RPMI7951 (cell line): ENCODE data around the gene SUN1. TPM values are rescaled to one million over a fixed set of nuclear protein-coding genes. Genes with fewer than 3 reads are reported as not detected.
A peak's percentile ranks its signal among the peaks of the same experiment; 100 is the strongest.
"Not testable (repeated sequence)": the region's sequence is repeated elsewhere in the genome, so short reads cannot be mapped to it uniquely, and the experiment has no call there.

Experiments used
- DNase-seq: peaks from one replicate; pipeline ENCODE4 v3.0.0-alpha.2; 2012; ENCODE audit warnings: low read depth
- total RNA-seq: library from RNA; depleted of rRNA; stranded (reverse); fragments of >200 nt; shearing (Covaris generic); gene quantifications from 2 replicates; pipeline ENCODE4 v1.2.3, GENCODE V29; 2014; rRNA removed

SUN1 gene
- 67.6 and 89.9 TPM in 2 replicates for total RNA-seq

- DNase-seq, result peak; percentile 79
Measured at GRCh38 chr7:832167-832967, at the start of gene SUN1. Gene SUN1, plus strand, starts transcription at chr7:832476. Its CDS starts 49 bp downstream, at chr7:832525.

- DNase-seq, result no peak
Measured at GRCh38 chr7:782718-783449, 49.4 kb upstream of the SUN1 start.

- DNase-seq, result no peak
Measured at GRCh38 chr7:783556-784490, 48.5 kb upstream of the SUN1 start.

- no peak for DNase-seq
Measured at GRCh38 chr7:784971-785370, 47.3 kb upstream of the SUN1 start.

- DNase-seq, result no peak
Measured at GRCh38 chr7:785416-785815, 46.9 kb upstream of the SUN1 start.

- DNase-seq, result peak; percentile 53
Measured at GRCh38 chr7:786472-787255, 45.6 kb upstream of the SUN1 start.

GRCh38 chr7:787332-788240, 44.7 kb upstream of the SUN1 start:
- no peak for DNase-seq

GRCh38 chr7:791519-791918, 40.8 kb upstream of the SUN1 start:
- no peak for DNase-seq

- DNase-seq, result no peak
Measured at GRCh38 chr7:794207-794606, 38.1 kb upstream of the SUN1 start.

- no peak for DNase-seq
Measured at GRCh38 chr7:794671-795329, 37.5 kb upstream of the SUN1 start.

GRCh38 chr7:796434-797169, 35.7 kb upstream of the SUN1 start:
- DNase-seq, result not testable (repeated sequence)

- DNase-seq, result no peak
Measured at GRCh38 chr7:798921-799470, 33.3 kb upstream of the SUN1 start.

GRCh38 chr7:800692-801091, 31.6 kb upstream of the SUN1 start:
- no peak for DNase-seq

- DNase-seq, result not testable (repeated sequence)
Measured at GRCh38 chr7:801351-801750, 30.9 kb upstream of the SUN1 start.

GRCh38 chr7:801940-802381, 30.3 kb upstream of the SUN1 start:
- peak; percentile 48 for DNase-seq

- DNase-seq, result no peak
Measured at GRCh38 chr7:802500-803242, 29.6 kb upstream of the SUN1 start.

GRCh38 chr7:803243-803635, 29.0 kb upstream of the SUN1 start:
- DNase-seq, result no peak

GRCh38 chr7:803796-804195, 28.5 kb upstream of the SUN1 start:
- DNase-seq, result not testable (repeated sequence)
